Panc1 (cell line): Measurements from ENCODE around the gene AK4. TPM values are rescaled to one million over a fixed set of nuclear protein-coding genes. Genes with fewer than 3 reads are reported as not detected.

Experiments used
- ATAC-seq: fragments of 200-7000 bp; cut with Tn5 transposase; 2 replicates; pipeline ENCODE4 v1.9.1; 2020; ENCODE audit warnings: mild to moderate bottlenecking, moderate library complexity
- BruUV-seq: library from RNA; stranded (reverse); fragments of 400-500 nt; replicated peaks from 2 replicates; lab custom pipeline; 2021; lab: Mats Ljungman, UMichigan
- CTCF ChIA-PET: fragments of 300-600 bp; sonication (Branson Sonifier 250); formaldehyde crosslinking; loops from one replicate; lab custom pipeline; 2022; ENCODE audit warnings: antibody characterized with exemption; lab: Charles Lee
- POLR2A ChIA-PET: fragments of 300-600 bp; sonication (Branson Sonifier 250); formaldehyde crosslinking; loops from one replicate; lab custom pipeline; 2022; ENCODE audit warnings: antibody characterized with exemption; lab: Charles Lee
- DNase-seq: peaks from one replicate; pipeline ENCODE4 v3.0.0-alpha.2; 2010; ENCODE audit warnings: low read depth, low spot score
- H3K27ac ChIP-seq: 2 replicates; pipeline ENCODE4 v1.5.1; 2011; ENCODE audit warnings: mild to moderate bottlenecking, low read length, inconsistent platforms
- H3K27me3 ChIP-seq: fragments of 200-500 bp; sonication (Bioruptor generic); 2 replicates; pipeline ENCODE4 v1.6.0; 2014; ENCODE audit warnings: low read length, inconsistent platforms; ENCODE audit not compliant: control insufficient read depth, insufficient read depth
- H3K36me3 ChIP-seq: fragments of 200-500 bp; sonication (Bioruptor generic); 2 replicates; pipeline ENCODE4 v1.5.1; 2014; ENCODE audit warnings: inconsistent platforms, mild to moderate bottlenecking, low read length, moderate library complexity; ENCODE audit not compliant: control insufficient read depth, insufficient read depth
- H3K4me1 ChIP-seq: 2 replicates; pipeline ENCODE4 v1.5.1; 2011; ENCODE audit warnings: inconsistent platforms, mild to moderate bottlenecking, low read length, moderate library complexity; ENCODE audit not compliant: control insufficient read depth, insufficient read depth
- H3K4me3 ChIP-seq, 2 experiments: 2 replicates each; pipeline ENCODE4 v1.5.1; 2011 to 2012; ENCODE audit warnings: low read depth in 2 of 2, low read length in 2 of 2, mild to moderate bottlenecking in 2 of 2, inconsistent platforms in 1 of 2, moderate library complexity in 1 of 2
- H3K9me3 ChIP-seq: fragments of 200-500 bp; sonication (Bioruptor generic); 2 replicates; pipeline ENCODE4 v1.5.1; 2014; ENCODE audit warnings: low read depth, mild to moderate bottlenecking, inconsistent platforms, low read length, moderate library complexity; ENCODE audit not compliant: control insufficient read depth, insufficient read depth
- POLR2AphosphoS5 ChIP-seq: IDR thresholded peaks from 2 replicates; pipeline ENCODE4 v1.6.1; 2012; ENCODE audit warnings: mild to moderate bottlenecking, low read depth, low read length, moderate library complexity
- REST ChIP-seq, 2 experiments: IDR thresholded peaks; 2 replicates each; pipeline ENCODE4 v1.6.1; 2011 to 2012; ENCODE audit warnings: low read depth in 2 of 2, control low read depth in 1 of 2, low read length in 1 of 2, mild to moderate bottlenecking in 1 of 2, moderate library complexity in 1 of 2; ENCODE audit not compliant: insufficient read depth in 1 of 2
- SIN3A ChIP-seq: IDR thresholded peaks from 2 replicates; pipeline ENCODE4 v1.6.1; 2012; ENCODE audit warnings: low read depth, mild to moderate bottlenecking, low read length, moderate library complexity, borderline replicate concordance; ENCODE audit not compliant: insufficient read depth
- TCF7L2 ChIP-seq: IDR thresholded peaks from 2 replicates; pipeline ENCODE4 v1.6.1; 2011; ENCODE audit warnings: mild to moderate bottlenecking, low read depth, low read length, inconsistent platforms
- in situ Hi-C: cut with HindIII; loops from 2 replicates; pipeline ENCODE4 v1.10.0; 2016; ENCODE audit warnings: low sequenced_read_pairs, low pct_unique_long_range_greater_than_20kb
- intact Hi-C: fragments of 100-400 bp; cut with micrococcal nuclease; formaldehyde crosslinking; loops from one replicate; pipeline ENCODE4 v1.10.0; 2022; ENCODE audit not compliant: unreplicated experiment
- total RNA-seq: library from RNA; stranded (reverse); gene quantifications from one replicate; pipeline ENCODE4 v1.2.1, GENCODE V29; 2021; ENCODE audit not compliant: unreplicated experiment
- TF ChIP-seq, protein P1 (sequence below): fragments of 450-650 bp; IDR thresholded peaks from 2 replicates; pipeline ENCODE4 v1.5.1; 2017; ENCODE audit warnings: mild to moderate bottlenecking

The AK4 gene
- total RNA-seq, 1 experiment from 2014 or later: 26.8 TPM

DNA sequence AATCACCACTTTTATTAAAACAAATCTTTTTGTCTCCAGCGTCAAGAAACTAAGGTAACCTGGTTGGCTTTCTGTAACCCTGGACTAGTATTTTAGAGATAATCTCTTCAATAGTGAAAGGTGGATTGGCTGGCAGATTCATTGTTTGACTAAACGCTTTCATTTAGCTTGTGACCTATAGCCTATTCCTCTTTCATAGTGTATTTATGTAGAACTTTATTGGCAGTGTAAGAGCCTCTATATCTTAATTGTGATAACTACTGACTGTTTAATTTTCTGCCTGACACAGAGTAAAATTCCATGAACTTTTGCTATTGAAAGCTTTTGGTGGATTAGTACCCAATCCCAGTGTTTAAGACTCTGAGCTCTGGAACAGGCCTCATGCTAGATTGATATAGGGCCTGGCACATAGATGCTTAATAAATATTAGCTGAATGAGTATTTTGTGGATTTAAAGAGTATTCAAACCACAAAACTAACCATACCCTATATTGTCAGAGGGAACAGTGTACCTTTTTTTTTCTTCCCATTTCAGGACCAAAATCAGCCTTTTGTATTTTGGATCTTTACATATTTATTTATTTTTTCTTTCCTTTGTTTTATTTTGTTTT is 34.8 kb downstream of the AK4 start:
- DNase-seq (no peak), ATAC-seq (no peak)
- H3K36me3 ChIP-seq: no peaks in the 10 kb centered on the region
- no peaks in the 10 kb centered on the region for H3K27me3 ChIP-seq
- TF ChIP-seq, protein P1, sequence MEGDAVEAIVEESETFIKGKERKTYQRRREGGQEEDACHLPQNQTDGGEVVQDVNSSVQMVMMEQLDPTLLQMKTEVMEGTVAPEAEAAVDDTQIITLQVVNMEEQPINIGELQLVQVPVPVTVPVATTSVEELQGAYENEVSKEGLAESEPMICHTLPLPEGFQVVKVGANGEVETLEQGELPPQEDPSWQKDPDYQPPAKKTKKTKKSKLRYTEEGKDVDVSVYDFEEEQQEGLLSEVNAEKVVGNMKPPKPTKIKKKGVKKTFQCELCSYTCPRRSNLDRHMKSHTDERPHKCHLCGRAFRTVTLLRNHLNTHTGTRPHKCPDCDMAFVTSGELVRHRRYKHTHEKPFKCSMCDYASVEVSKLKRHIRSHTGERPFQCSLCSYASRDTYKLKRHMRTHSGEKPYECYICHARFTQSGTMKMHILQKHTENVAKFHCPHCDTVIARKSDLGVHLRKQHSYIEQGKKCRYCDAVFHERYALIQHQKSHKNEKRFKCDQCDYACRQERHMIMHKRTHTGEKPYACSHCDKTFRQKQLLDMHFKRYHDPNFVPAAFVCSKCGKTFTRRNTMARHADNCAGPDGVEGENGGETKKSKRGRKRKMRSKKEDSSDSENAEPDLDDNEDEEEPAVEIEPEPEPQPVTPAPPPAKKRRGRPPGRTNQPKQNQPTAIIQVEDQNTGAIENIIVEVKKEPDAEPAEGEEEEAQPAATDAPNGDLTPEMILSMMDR: no peak
- TF ChIP-seq SIN3A: no peak
- no peak for TF ChIP-seq TCF7L2
- no peak for TF ChIP-seq REST (IDR thresholded peaks at IDR 0.05; ENCODE audit: insufficient read depth in 1 of 2, low read depth in 2 of 2, low read length in 1 of 2)
- no peak for TF ChIP-seq POLR2AphosphoS5
- POLR2A ChIA-PET: interaction anchor here (0.6 kb wide), 1 partner anchor 132 kb away, joined by 4 read pairs; no protein-coding TSS in a partner anchor
- H3K9me3 ChIP-seq: no peaks in the 10 kb centered on the region
- in situ Hi-C loops (no loop called here), intact Hi-C loops (no loop called here)
- H3K27ac ChIP-seq: no peak overlapping the region
- H3K4me3 ChIP-seq: no peak overlapping the region
- CTCF ChIA-PET: no interaction called here
- H3K4me1 ChIP-seq: peaks cover 9% of the 10 kb centered on the region; the same call in 1 of the 2 replicates
- BruUV-seq: no TSS peak

DNA sequence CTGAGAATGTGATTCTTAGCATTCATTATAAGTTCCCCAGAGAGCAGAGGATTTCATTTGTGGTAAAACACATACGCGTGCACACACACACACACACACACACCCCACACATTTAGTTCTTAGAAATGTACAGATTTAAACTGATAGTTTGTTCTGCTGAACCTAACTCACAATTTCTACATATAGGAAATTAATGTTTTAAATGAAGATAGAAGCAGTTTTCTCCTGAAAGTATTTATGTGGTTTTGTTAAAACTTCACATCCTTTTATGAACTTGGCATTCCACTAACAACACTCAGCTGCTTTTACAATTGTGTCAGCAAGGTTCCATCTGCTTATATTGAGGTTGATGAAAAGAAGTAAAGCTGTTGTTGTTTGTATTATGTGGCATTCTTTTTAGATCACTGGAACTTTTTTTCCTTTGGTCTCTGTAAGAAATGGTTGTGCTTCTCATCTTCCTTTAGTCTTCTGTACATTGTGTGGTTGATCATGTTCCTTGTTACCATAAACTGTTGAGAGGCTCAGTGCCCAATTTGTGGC is 41.6 kb downstream of the AK4 start:
- 0 out of 2 replicates have a peak, but pooled peaks cover 4% of the 10 kb centered on the region for H3K4me1 ChIP-seq
- H3K27ac ChIP-seq: no peak overlapping the region
- no peaks in the 10 kb centered on the region for H3K27me3 ChIP-seq
- intact Hi-C loops: no loop called here
- DNase-seq (no peak), ATAC-seq (no peak)
- ChIA-PET CTCF (no interaction called here), POLR2A (no interaction called here)
- TF ChIP-seq POLR2AphosphoS5: no peak
- TF ChIP-seq, protein P1: no peak
- TF ChIP-seq TCF7L2: no peak
- no peak for TF ChIP-seq REST (IDR thresholded peaks at IDR 0.05; ENCODE audit: insufficient read depth in 1 of 2, low read depth in 2 of 2, low read length in 1 of 2)
- no peak for TF ChIP-seq SIN3A
- no peaks in the 10 kb centered on the region for H3K9me3 ChIP-seq
- no peak overlapping the region for H3K4me3 ChIP-seq
- H3K36me3 ChIP-seq: no peaks in the 10 kb centered on the region
- no TSS peak for BruUV-seq
- in situ Hi-C loops: no loop called here
